Loucy (cell line): ENCODE data around the gene DUSP23.

Experiments
- EZH2phosphoT487 ChIP-seq: fragments of 200-600 bp; IDR thresholded peaks from 2 replicates; pipeline ENCODE4 v1.6.1; 2018; ENCODE audit warnings: antibody characterized with exemption, mild to moderate bottlenecking, moderate library complexity, borderline replicate concordance
- TF ChIP-seq, protein P1 (sequence below): fragments of 200-600 bp; sonication (generic); conservative IDR thresholded peaks from 2 replicates; pipeline ENCODE4 v1.5.1; 2014; ENCODE audit warnings: mild to moderate bottlenecking, antibody characterized with exemption, low read length

- TF ChIP-seq, protein P1, sequence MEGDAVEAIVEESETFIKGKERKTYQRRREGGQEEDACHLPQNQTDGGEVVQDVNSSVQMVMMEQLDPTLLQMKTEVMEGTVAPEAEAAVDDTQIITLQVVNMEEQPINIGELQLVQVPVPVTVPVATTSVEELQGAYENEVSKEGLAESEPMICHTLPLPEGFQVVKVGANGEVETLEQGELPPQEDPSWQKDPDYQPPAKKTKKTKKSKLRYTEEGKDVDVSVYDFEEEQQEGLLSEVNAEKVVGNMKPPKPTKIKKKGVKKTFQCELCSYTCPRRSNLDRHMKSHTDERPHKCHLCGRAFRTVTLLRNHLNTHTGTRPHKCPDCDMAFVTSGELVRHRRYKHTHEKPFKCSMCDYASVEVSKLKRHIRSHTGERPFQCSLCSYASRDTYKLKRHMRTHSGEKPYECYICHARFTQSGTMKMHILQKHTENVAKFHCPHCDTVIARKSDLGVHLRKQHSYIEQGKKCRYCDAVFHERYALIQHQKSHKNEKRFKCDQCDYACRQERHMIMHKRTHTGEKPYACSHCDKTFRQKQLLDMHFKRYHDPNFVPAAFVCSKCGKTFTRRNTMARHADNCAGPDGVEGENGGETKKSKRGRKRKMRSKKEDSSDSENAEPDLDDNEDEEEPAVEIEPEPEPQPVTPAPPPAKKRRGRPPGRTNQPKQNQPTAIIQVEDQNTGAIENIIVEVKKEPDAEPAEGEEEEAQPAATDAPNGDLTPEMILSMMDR: no peak
- TF ChIP-seq EZH2phosphoT487: no peak
These were observed 48.0 kb downstream of the DUSP23 start for GRCh38 chr1:159828581-159829272.
